Chondrocyte (in vitro differentiated cells): ENCODE results near the gene FNDC11. TPM values are rescaled to one million over a fixed set of nuclear protein-coding genes. Genes with fewer than 3 reads are reported as not detected.
A peak's percentile ranks its signal among the peaks of the same experiment; 100 is the strongest.

ENCODE experiments used
- DNase-seq: peaks from one replicate; pipeline ENCODE4 v3.0.0; 2021; ENCODE audit warnings: mixed read lengths, low spot score
- H3K27ac Mint-ChIP-seq: one replicate; pipeline ENCODE4 v1.8.0; 2021; ENCODE audit warnings: mild to moderate bottlenecking, moderate library complexity, mixed read lengths; ENCODE audit not compliant: unreplicated experiment
- H3K27me3 Mint-ChIP-seq: 2 replicates; pipeline ENCODE4 v1.8.0; 2021; ENCODE audit warnings: low read depth, mixed read lengths
- H3K36me3 Mint-ChIP-seq: 2 replicates; pipeline ENCODE4 v1.8.0; 2021; ENCODE audit warnings: low read depth, mixed read lengths
- H3K4me1 Mint-ChIP-seq: 2 replicates; pipeline ENCODE4 v1.8.0; 2021; ENCODE audit warnings: low read depth, mild to moderate bottlenecking, mixed read lengths
- H3K4me3 Mint-ChIP-seq: one replicate; pipeline ENCODE4 v1.8.0; 2021; ENCODE audit warnings: mild to moderate bottlenecking, moderate library complexity, mixed read lengths; ENCODE audit not compliant: unreplicated experiment
- H3K9me3 Mint-ChIP-seq: 2 replicates; pipeline ENCODE4 v1.8.0; 2021; ENCODE audit warnings: low read depth, mixed read lengths
- total RNA-seq: library from RNA; stranded (reverse); gene quantifications from 3 replicates; pipeline ENCODE4 v1.2.1, GENCODE V29; 2021
- TF ChIP-seq, protein P1 (sequence below): fragments of 200-600 bp; sonication (generic); IDR thresholded peaks from 2 replicates; pipeline ENCODE4 v1.5.0; 2021; ENCODE audit warnings: antibody characterized with exemption, mild to moderate bottlenecking, moderate library complexity

The FNDC11 gene
- total RNA-seq, 1 donor from 2014 or later, result 0.25 TPM

DNA sequence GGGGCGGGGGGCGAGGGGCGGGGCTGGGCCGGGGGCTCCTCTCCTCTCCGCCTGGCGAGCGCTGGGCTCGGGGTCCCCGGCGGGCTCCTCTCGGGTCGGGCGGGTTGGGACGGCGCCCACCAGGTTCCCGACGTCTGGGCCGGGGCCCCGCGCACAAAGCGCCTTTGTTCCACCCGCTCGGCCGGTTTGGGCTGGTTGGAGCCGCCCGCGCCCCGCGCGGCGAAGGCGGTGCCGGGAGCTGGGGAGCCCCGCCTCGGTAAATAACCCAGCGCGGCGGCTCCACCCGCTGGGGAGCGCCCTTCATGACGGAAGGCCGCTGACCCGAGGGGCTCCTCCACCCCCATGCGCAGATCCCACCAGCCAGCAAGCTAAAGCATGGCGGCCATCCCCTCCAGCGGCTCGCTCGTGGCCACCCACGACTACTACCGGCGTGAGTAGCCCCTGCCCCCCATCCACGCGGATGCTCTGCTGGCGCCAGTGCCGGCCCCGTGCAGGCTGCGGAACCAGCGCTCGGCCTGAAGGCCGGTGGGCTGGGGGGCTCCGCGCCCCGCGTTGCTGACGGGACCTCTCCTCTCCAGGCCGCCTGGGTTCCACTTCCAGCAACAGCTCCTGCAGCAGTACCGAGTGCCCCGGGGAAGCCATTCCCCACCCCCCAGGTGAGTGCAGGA lies 32.9 kb upstream of the FNDC11 start:
- Mint-ChIP-seq H3K9me3 (no peaks in the 10 kb centered on the region), H3K4me1 (peaks cover 21% of the 10 kb centered on the region), H3K27ac (peak overlapping the region; percentile 54), H3K27me3 (no peaks in the 10 kb centered on the region), H3K4me3 (peak overlapping the region; percentile 90), H3K36me3 (peaks cover 7% of the 10 kb centered on the region)
- DNase-seq, result no peak
- TF ChIP-seq, protein P1, sequence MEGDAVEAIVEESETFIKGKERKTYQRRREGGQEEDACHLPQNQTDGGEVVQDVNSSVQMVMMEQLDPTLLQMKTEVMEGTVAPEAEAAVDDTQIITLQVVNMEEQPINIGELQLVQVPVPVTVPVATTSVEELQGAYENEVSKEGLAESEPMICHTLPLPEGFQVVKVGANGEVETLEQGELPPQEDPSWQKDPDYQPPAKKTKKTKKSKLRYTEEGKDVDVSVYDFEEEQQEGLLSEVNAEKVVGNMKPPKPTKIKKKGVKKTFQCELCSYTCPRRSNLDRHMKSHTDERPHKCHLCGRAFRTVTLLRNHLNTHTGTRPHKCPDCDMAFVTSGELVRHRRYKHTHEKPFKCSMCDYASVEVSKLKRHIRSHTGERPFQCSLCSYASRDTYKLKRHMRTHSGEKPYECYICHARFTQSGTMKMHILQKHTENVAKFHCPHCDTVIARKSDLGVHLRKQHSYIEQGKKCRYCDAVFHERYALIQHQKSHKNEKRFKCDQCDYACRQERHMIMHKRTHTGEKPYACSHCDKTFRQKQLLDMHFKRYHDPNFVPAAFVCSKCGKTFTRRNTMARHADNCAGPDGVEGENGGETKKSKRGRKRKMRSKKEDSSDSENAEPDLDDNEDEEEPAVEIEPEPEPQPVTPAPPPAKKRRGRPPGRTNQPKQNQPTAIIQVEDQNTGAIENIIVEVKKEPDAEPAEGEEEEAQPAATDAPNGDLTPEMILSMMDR, result peak; percentile 18

GRCh38 chr20:63521602-63522001 lies 32.4 kb upstream of the FNDC11 start:
- Mint-ChIP-seq H3K9me3 (no peaks in the 10 kb centered on the region), H3K4me3 (peak overlapping the region; percentile 90), H3K4me1 (peaks cover 21% of the 10 kb centered on the region), H3K27me3 (no peaks in the 10 kb centered on the region), H3K27ac (peak overlapping the region; percentile 54), H3K36me3 (peaks cover 7% of the 10 kb centered on the region)
- no peak for DNase-seq
- TF ChIP-seq, protein P1, result no peak

GRCh38 chr20:63522091-63522868 lies 31.7 kb upstream of the FNDC11 start:
- Mint-ChIP-seq H3K9me3 (no peaks in the 10 kb centered on the region), H3K4me1 (peaks cover 21% of the 10 kb centered on the region), H3K4me3 (peak overlapping the region; percentile 90), H3K36me3 (peaks cover 7% of the 10 kb centered on the region), H3K27ac (peak overlapping the region; percentile 41), H3K27me3 (no peaks in the 10 kb centered on the region)
- TF ChIP-seq, protein P1, result no peak
- no peak for DNase-seq

GRCh38 chr20:63522981-63523611 lies 30.9 kb upstream of the FNDC11 start:
- DNase-seq, result no peak
- peaks cover 21% of the 10 kb centered on the region for H3K4me1 Mint-ChIP-seq
- no peaks in the 10 kb centered on the region for H3K9me3 Mint-ChIP-seq
- no peaks in the 10 kb centered on the region for H3K27me3 Mint-ChIP-seq
- no peak overlapping the region for H3K4me3 Mint-ChIP-seq
- H3K36me3 Mint-ChIP-seq, result peaks cover 7% of the 10 kb centered on the region
- TF ChIP-seq, protein P1, result no peak
- no peak overlapping the region for H3K27ac Mint-ChIP-seq

DNA sequence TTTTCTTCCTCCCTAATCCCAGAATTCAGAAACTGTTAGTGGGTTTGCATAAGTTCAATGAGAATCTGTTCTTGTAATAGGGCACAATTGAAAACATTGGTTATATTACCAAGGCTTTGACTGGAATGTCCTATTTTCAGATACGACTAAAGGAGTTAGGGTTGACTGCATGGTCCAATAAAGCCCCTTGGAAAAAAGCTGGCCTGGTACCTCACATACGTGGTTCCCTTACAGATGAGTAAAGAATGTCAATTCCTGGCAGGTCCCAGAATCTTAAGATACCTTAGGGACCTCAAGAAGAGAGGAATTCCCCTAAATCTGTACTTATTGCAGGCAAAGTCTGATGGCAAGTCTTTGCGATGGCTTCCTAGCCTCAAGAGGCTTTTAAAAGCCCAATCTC lies 28.8 kb upstream of the FNDC11 start:
- DNase-seq, result no peak
- no peak overlapping the region for H3K27ac Mint-ChIP-seq

More for the DNA sequence above, 28.8 kb upstream of the FNDC11 start:
- no peaks in the 10 kb centered on the region for H3K9me3 Mint-ChIP-seq
- TF ChIP-seq, protein P1, result no peak
- peaks cover 11% of the 10 kb centered on the region for H3K4me1 Mint-ChIP-seq
- no peaks in the 10 kb centered on the region for H3K27me3 Mint-ChIP-seq
- no peak overlapping the region for H3K4me3 Mint-ChIP-seq
- peaks cover 5% of the 10 kb centered on the region for H3K36me3 Mint-ChIP-seq
